IPS DF 6.9 (cell line): ENCODE data around the gene COMMD9.
"Not testable (repeated sequence)": the region's sequence is repeated elsewhere in the genome, so short reads cannot be mapped to it uniquely, and the experiment has no call there.

Experiments used
- DNase-seq: peaks from one replicate; pipeline ENCODE4 v3.0.0-alpha.2; 2013; ENCODE audit warnings: low read depth, low spot score
- H3K27ac ChIP-seq: one replicate; pipeline ENCODE4 v1.5.1; 2013; ENCODE audit warnings: low read length, control low read depth
- H3K27me3 ChIP-seq: 2 replicates; pipeline ENCODE4 v1.6.1; 2013; ENCODE audit warnings: mild to moderate bottlenecking, low read length; ENCODE audit not compliant: control insufficient read depth, insufficient read depth
- H3K36me3 ChIP-seq: 2 replicates; pipeline ENCODE4 v1.6.1; 2013; ENCODE audit warnings: low read length; ENCODE audit not compliant: control insufficient read depth, insufficient read depth
- H3K4me1 ChIP-seq: 2 replicates; pipeline ENCODE4 v1.6.1; 2013; ENCODE audit warnings: low read length; ENCODE audit not compliant: control insufficient read depth, insufficient read depth
- H3K4me3 ChIP-seq: 2 replicates; pipeline ENCODE4 v1.5.1; 2013; ENCODE audit warnings: mild to moderate bottlenecking, low read length
- H3K9me3 ChIP-seq: 2 replicates; pipeline ENCODE4 v1.6.1; 2013; ENCODE audit warnings: low read length, inconsistent platforms; ENCODE audit not compliant: control insufficient read depth, insufficient read depth
- WGBS: extraction: QIAGEN DNeasy Blood & Tissue Kit; methylation state at CpG from one replicate; pipeline ENCODE4 v1.1.7; 2013; ENCODE audit warnings: mixed read lengths, missing lambda C conversion rate; ENCODE audit not compliant: insufficient read length, insufficient coverage; 5-methylcytosine and 5-hydroxymethylcytosine counted together

Gene COMMD9

GRCh38 chr11:36289226-36289852 is at the start of gene COMMD9:
Gene COMMD9, minus strand, starts transcription at chr11:36289424. Its CDS starts 12 bp downstream, at chr11:36289412.
- Histone ChIP-seq H3K27me3 (no peaks in the 10 kb centered on the region), H3K4me1 (no peaks in the 10 kb centered on the region), H3K27ac (no peak within 1 kb of the TSS), H3K36me3 (no peaks in the 10 kb centered on the region), H3K9me3 (no peaks in the 10 kb centered on the region), H3K4me3 (peak within 1 kb of the TSS; percentile 61; the same call in 1 of the 2 replicates)
- DNase-seq = peak; percentile 85
- WGBS = no CpG with 5 or more reads among the region's 31 CpGs

GRCh38 chr11:36333897-36334296 is 44.7 kb upstream of the COMMD9 start:
- no peak overlapping the region for H3K27ac ChIP-seq
- H3K27me3 ChIP-seq = no peaks in the 10 kb centered on the region
- H3K4me1 ChIP-seq = no peaks in the 10 kb centered on the region
- WGBS = no CpG with 5 or more reads among the region's 2 CpGs
- DNase-seq = peak; percentile 63
- H3K9me3 ChIP-seq = no peaks in the 10 kb centered on the region
- no peaks in the 10 kb centered on the region for H3K36me3 ChIP-seq
- no peak overlapping the region for H3K4me3 ChIP-seq

- H3K9me3 ChIP-seq = no peaks in the 10 kb centered on the region
- H3K27ac ChIP-seq = no peak overlapping the region
- no peaks in the 10 kb centered on the region for H3K36me3 ChIP-seq
- no peaks in the 10 kb centered on the region for H3K27me3 ChIP-seq
- no CpG with 5 or more reads among the region's 1 CpG for WGBS
- no peak for DNase-seq
- no peak overlapping the region for H3K4me3 ChIP-seq
- no peaks in the 10 kb centered on the region for H3K4me1 ChIP-seq
These were observed 44.2 kb upstream of the COMMD9 start for GRCh38 chr11:36333468-36333867.

GRCh38 chr11:36330411-36330810 is 41.2 kb upstream of the COMMD9 start:
- H3K27ac ChIP-seq = no peak overlapping the region
- H3K4me1 ChIP-seq = no peaks in the 10 kb centered on the region
- no peak for DNase-seq
- H3K27me3 ChIP-seq = no peaks in the 10 kb centered on the region
- no peak overlapping the region for H3K4me3 ChIP-seq
- H3K36me3 ChIP-seq = no peaks in the 10 kb centered on the region
- no peaks in the 10 kb centered on the region for H3K9me3 ChIP-seq
- no CpG with 5 or more reads among the region's 2 CpGs for WGBS

- no peaks in the 10 kb centered on the region for H3K27me3 ChIP-seq
- DNase-seq = no peak
- no peak overlapping the region for H3K27ac ChIP-seq
- no peaks in the 10 kb centered on the region for H3K4me1 ChIP-seq
- WGBS = no CpG with 5 or more reads among the region's 2 CpGs
- H3K4me3 ChIP-seq = no peak overlapping the region
- H3K9me3 ChIP-seq = no peaks in the 10 kb centered on the region
- H3K36me3 ChIP-seq = no peaks in the 10 kb centered on the region
These were observed 39.9 kb upstream of the COMMD9 start for GRCh38 chr11:36328966-36329673.

- Histone ChIP-seq H3K36me3 (no peaks in the 10 kb centered on the region), H3K4me1 (no peaks in the 10 kb centered on the region), H3K4me3 (no peak overlapping the region), H3K9me3 (no peaks in the 10 kb centered on the region), H3K27ac (no peak overlapping the region), H3K27me3 (no peaks in the 10 kb centered on the region)
- WGBS = no CpG with 5 or more reads among the region's 3 CpGs
- peak; percentile 27 for DNase-seq
These were observed 37.5 kb upstream of the COMMD9 start for GRCh38 chr11:36326524-36327419.

- not testable (repeated sequence) for H3K36me3 ChIP-seq, H3K4me1 ChIP-seq, H3K27ac ChIP-seq, H3K9me3 ChIP-seq, H3K4me3 ChIP-seq, H3K27me3 ChIP-seq, DNase-seq
- WGBS = no CpG with 5 or more reads among the region's 5 CpGs
These were observed 36.2 kb upstream of the COMMD9 start for GRCh38 chr11:36325403-36325802.

- not testable (repeated sequence) for H3K36me3 ChIP-seq, H3K4me1 ChIP-seq, DNase-seq, H3K27me3 ChIP-seq, H3K27ac ChIP-seq, H3K9me3 ChIP-seq, H3K4me3 ChIP-seq
- no CpG with 5 or more reads among the region's 15 CpGs for WGBS
These were observed 35.7 kb upstream of the COMMD9 start for GRCh38 chr11:36324956-36325355.

GRCh38 chr11:36317992-36318391 is 28.8 kb upstream of the COMMD9 start:
- Histone ChIP-seq H3K4me1 (no peaks in the 10 kb centered on the region; the same call in 1 of the 2 replicates), H3K9me3 (no peaks in the 10 kb centered on the region), H3K4me3 (no peak overlapping the region), H3K36me3 (no peaks in the 10 kb centered on the region), H3K27ac (no peak overlapping the region), H3K27me3 (no peaks in the 10 kb centered on the region; the same call in 1 of the 2 replicates)
- WGBS = no CpG with 5 or more reads among the region's 2 CpGs
- no peak for DNase-seq

GRCh38 chr11:36316049-36316448 is 26.8 kb upstream of the COMMD9 start:
- H3K36me3 ChIP-seq = no peaks in the 10 kb centered on the region
- H3K27ac ChIP-seq = no peak overlapping the region
- no peak overlapping the region for H3K4me3 ChIP-seq
- no CpG with 5 or more reads among the region's 3 CpGs for WGBS
- no peaks in the 10 kb centered on the region; the same call in 1 of the 2 replicates for H3K27me3 ChIP-seq
- H3K9me3 ChIP-seq = no peaks in the 10 kb centered on the region
- DNase-seq = no peak
- no peaks in the 10 kb centered on the region; the same call in 1 of the 2 replicates for H3K4me1 ChIP-seq
